ENCODE results near the gene EPHB1. TPM values are rescaled to one million over a fixed set of nuclear protein-coding genes. Genes with fewer than 3 reads are reported as not detected.

EPHB1 gene
- total and polyA plus RNA-seq, 2 donors (not counting 3 experiments of a cell fraction or from before 2014, with no cell fraction given), result 1.3 to 5.2 TPM

DNA sequence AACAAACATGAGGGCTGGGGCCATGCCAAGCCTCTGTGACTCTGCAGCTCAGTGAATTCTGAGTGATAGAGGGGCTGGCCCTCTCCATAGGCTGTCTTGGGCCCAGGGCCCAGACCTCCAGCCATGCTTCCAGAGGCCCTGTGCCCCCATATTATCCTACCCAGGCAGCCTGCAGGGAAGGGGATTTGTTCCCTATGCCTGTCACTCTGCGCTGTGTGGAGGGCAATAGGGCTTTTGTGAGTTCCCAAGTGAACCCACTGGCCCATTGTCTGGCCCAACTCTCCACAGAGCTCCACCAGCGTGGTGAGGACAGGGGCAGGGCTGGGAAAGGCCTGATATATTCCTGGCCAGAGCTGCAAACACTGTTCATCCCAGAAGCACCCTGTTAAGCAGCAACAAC is 113.2 kb downstream of the EPHB1 start:
- H3K9me3 ChIP-seq (replicated peaks; ENCODE audit: control insufficient read depth, insufficient read depth, low read length), result no peaks in the 10 kb centered on the region
- dilution Hi-C loops (cut with MboI; ENCODE audit: extremely low pct_ligation_motif_present, low sequenced_read_pairs), result no loop called here
- CTCF ChIA-PET, result no interaction called here

DNA sequence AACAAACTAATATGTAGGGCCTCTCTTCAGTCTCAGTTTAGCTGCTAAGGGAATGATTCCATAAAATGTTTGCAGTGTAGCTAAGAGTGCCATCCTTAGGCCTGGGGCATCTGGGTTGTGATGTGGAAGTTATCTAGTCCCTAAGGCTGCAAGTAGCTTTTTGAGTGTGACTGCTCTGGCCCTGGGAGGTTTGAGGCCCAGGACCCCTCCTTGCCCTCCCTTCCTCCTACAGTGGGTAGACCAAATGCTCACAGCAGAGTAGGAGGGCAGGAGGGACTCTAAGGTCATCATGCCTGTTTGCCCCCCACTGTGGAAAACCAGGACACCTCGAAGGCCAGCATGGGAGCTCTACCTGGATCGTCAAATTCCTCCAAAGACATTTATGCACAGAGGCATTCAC is 115.0 kb downstream of the EPHB1 start:
- H3K4me2 ChIP-seq (ENCODE audit: insufficient read depth, low read length), result no peak overlapping the region
- ChIA-PET CTCF (no interaction called here), POLR2A (no interaction called here)
- dilution Hi-C loops (cut with MboI; ENCODE audit: extremely low pct_ligation_motif_present, low sequenced_read_pairs) (no loop called here), intact Hi-C loops (cut with micrococcal nuclease) (no loop called here)
- FAIRE-seq, result no peak
- no peaks in the 10 kb centered on the region for H4K20me1 ChIP-seq (replicated peaks; ENCODE audit: control insufficient read depth, extremely low read depth, insufficient read depth, low read length)
- no peaks in the 10 kb centered on the region for H3K27me3 ChIP-seq (ENCODE audit: control insufficient read depth in 2 of 2, insufficient read depth in 2 of 2, low read length in 2 of 2)
- no peak for DNase-seq (ENCODE audit: low read depth, low spot score)
- H3K9ac ChIP-seq (replicated peaks; ENCODE audit: extremely low read depth, insufficient read depth, low read length), result no peak overlapping the region
- no peak overlapping the region for H2AFZ ChIP-seq (ENCODE audit: low read depth, low read length)
- H3K36me3 ChIP-seq (ENCODE audit: control insufficient read depth in 2 of 2, extremely low read depth in 1 of 2, insufficient read depth in 2 of 2, low read length in 2 of 2), result no peaks in the 10 kb centered on the region
- no peak for TF ChIP-seq FOS (IDR thresholded peaks at IDR 0.05; ENCODE audit: borderline replicate concordance, insufficient read depth, low read length)
- TF ChIP-seq JUN (IDR thresholded peaks at IDR 0.05; ENCODE audit: borderline replicate concordance, insufficient read depth, insufficient read length, low read depth), result no peak
- TF ChIP-seq, protein P1, sequence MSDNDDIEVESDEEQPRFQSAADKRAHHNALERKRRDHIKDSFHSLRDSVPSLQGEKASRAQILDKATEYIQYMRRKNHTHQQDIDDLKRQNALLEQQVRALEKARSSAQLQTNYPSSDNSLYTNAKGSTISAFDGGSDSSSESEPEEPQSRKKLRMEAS (IDR thresholded peaks at IDR 0.05; ENCODE audit: insufficient read depth, insufficient read length), result no peak
- TF ChIP-seq POLR2A (IDR thresholded peaks at IDR 0.05; ENCODE audit: low read depth, low read length), result no peak
- TF ChIP-seq GATA2 (IDR thresholded peaks at IDR 0.05; ENCODE audit: insufficient read depth, insufficient read length, low read depth, low read length), result no peak
- no peak for TF ChIP-seq POLR2AphosphoS5 (IDR thresholded peaks at IDR 0.05; ENCODE audit: insufficient read depth, low read depth, low read length)
- no peak for TF ChIP-seq MYC (IDR thresholded peaks at IDR 0.05; ENCODE audit: low read depth, low read length)
- TF ChIP-seq, protein P2, sequence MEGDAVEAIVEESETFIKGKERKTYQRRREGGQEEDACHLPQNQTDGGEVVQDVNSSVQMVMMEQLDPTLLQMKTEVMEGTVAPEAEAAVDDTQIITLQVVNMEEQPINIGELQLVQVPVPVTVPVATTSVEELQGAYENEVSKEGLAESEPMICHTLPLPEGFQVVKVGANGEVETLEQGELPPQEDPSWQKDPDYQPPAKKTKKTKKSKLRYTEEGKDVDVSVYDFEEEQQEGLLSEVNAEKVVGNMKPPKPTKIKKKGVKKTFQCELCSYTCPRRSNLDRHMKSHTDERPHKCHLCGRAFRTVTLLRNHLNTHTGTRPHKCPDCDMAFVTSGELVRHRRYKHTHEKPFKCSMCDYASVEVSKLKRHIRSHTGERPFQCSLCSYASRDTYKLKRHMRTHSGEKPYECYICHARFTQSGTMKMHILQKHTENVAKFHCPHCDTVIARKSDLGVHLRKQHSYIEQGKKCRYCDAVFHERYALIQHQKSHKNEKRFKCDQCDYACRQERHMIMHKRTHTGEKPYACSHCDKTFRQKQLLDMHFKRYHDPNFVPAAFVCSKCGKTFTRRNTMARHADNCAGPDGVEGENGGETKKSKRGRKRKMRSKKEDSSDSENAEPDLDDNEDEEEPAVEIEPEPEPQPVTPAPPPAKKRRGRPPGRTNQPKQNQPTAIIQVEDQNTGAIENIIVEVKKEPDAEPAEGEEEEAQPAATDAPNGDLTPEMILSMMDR (IDR thresholded peaks at IDR 0.05; ENCODE audit: extremely low read depth in 1 of 2, insufficient read depth in 1 of 2, low read depth in 1 of 2, low read length in 2 of 2), result no peak
- TF ChIP-seq EZH2 (IDR thresholded peaks at IDR 0.05; ENCODE audit: borderline replicate concordance, low read depth, low read length, severe bottlenecking), result no peak
- no peaks in the 10 kb centered on the region for H3K9me1 ChIP-seq (replicated peaks; ENCODE audit: control insufficient read depth, extremely low read depth, insufficient read depth, low read length)
- H3K27ac ChIP-seq (ENCODE audit: insufficient read depth, low read depth, low read length), result no peak overlapping the region
- H3K79me2 ChIP-seq (ENCODE audit: control insufficient read depth, insufficient read depth, low read length), result no peaks in the 10 kb centered on the region
- H3K4me3 ChIP-seq (replicated peaks in 1 of 3; ENCODE audit: insufficient read depth in 1 of 3, low read depth in 1 of 3, low read length in 3 of 3), result no peak overlapping the region
- no peaks in the 10 kb centered on the region for H3K9me3 ChIP-seq (replicated peaks; ENCODE audit: control insufficient read depth, insufficient read depth, low read length)
- BruUV-seq (replicated peaks), result no TSS peak
- H3K4me1 ChIP-seq (ENCODE audit: control insufficient read depth, extremely low read depth, insufficient read depth, low read length), result no peaks in the 10 kb centered on the region

More for the DNA sequence above, 113.2 kb downstream of the EPHB1 start:
- Histone ChIP-seq H3K79me2 (ENCODE audit: control insufficient read depth, insufficient read depth, low read length) (no peaks in the 10 kb centered on the region), H3K27me3 (ENCODE audit: control insufficient read depth in 2 of 2, insufficient read depth in 2 of 2, low read length in 2 of 2) (no peaks in the 10 kb centered on the region), H3K4me1 (ENCODE audit: control insufficient read depth, extremely low read depth, insufficient read depth, low read length) (no peaks in the 10 kb centered on the region), H3K27ac (ENCODE audit: insufficient read depth, low read depth, low read length) (no peak overlapping the region), H3K4me3 (replicated peaks in 1 of 3; ENCODE audit: insufficient read depth in 1 of 3, low read depth in 1 of 3, low read length in 3 of 3) (no peak overlapping the region), H4K20me1 (replicated peaks; ENCODE audit: control insufficient read depth, extremely low read depth, insufficient read depth, low read length) (no peaks in the 10 kb centered on the region), H3K9me1 (replicated peaks; ENCODE audit: control insufficient read depth, extremely low read depth, insufficient read depth, low read length) (no peaks in the 10 kb centered on the region), H3K4me2 (ENCODE audit: insufficient read depth, low read length) (no peak overlapping the region), H2AFZ (ENCODE audit: low read depth, low read length) (no peak overlapping the region), H3K36me3 (ENCODE audit: control insufficient read depth in 2 of 2, extremely low read depth in 1 of 2, insufficient read depth in 2 of 2, low read length in 2 of 2) (no peaks in the 10 kb centered on the region), H3K9ac (replicated peaks; ENCODE audit: extremely low read depth, insufficient read depth, low read length) (no peak overlapping the region)
- TF ChIP-seq POLR2A (IDR thresholded peaks at IDR 0.05; ENCODE audit: low read depth, low read length) (no peak), GATA2 (IDR thresholded peaks at IDR 0.05; ENCODE audit: insufficient read depth, insufficient read length, low read depth, low read length) (no peak), FOS (IDR thresholded peaks at IDR 0.05; ENCODE audit: borderline replicate concordance, insufficient read depth, low read length) (no peak)
- TF ChIP-seq, protein P2 (IDR thresholded peaks at IDR 0.05; ENCODE audit: extremely low read depth in 1 of 2, insufficient read depth in 1 of 2, low read depth in 1 of 2, low read length in 2 of 2), result no peak
- TF ChIP-seq, protein P1 (IDR thresholded peaks at IDR 0.05; ENCODE audit: insufficient read depth, insufficient read length), result no peak
- no TSS peak for BruUV-seq (replicated peaks)
- no peak for DNase-seq (ENCODE audit: low read depth, low spot score)
- no peak for FAIRE-seq
- intact Hi-C loops (cut with micrococcal nuclease), result no loop called here
- POLR2A ChIA-PET, result no interaction called here
